ENCODE data around the gene SPTLC2. TPM values are rescaled to one million over a fixed set of nuclear protein-coding genes. Genes with fewer than 3 reads are reported as not detected.

The SPTLC2 gene
- total RNA-seq, 1 experiment from 2014 or later = 44.7 TPM

DNA sequence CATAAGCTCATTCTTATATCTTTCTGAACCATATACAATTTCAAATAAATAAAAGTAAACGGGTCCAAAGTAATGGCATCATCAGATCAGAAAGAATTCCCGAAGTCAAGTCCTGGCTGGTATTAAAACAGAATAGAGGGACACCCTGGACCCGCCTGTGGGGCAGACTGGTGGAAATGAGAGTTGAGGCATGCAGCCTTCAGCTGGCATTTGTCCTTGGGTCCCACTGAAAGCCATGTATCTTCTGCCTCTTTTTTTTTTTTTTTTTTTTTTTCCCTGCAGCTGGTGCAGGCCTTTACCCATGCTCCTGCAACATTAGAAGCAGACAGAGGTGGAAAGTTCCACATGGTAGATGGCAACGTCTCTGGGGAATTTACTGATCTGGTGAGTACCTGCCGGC lies 148.6 kb downstream of the SPTLC2 start:
- Histone ChIP-seq H3K36me3 (ENCODE audit: control insufficient read depth in 1 of 2, insufficient read depth in 2 of 2, low read length in 2 of 2) (peaks cover 48 to 54% of the 10 kb centered on the region in 2 experiments; a peak in 3 of 4 replicates), H3K79me2 (ENCODE audit: insufficient read depth, low read length) (peaks cover 11% of the 10 kb centered on the region; the same call in 1 of the 2 replicates)
- POLR2A ChIA-PET = no interaction called here

More for the DNA sequence above, 148.6 kb downstream of the SPTLC2 start:
- intact Hi-C loops (cut with micrococcal nuclease) = no loop called here
- H3K4me2 ChIP-seq (ENCODE audit: low read length) = no peak overlapping the region
- ChIA-PET CTCF (no interaction called here), RAD21 (ENCODE audit: low non-redundant PET in 1 of 2, low total read pairs in 2 of 2, uncharacterized antibody in 2 of 2, unreplicated experiment in 2 of 2) (interaction anchor here in 1 of 2 experiments (0.7 kb wide), 1 partner anchor 293 kb away, joined by 4 read pairs; no protein-coding TSS in a partner anchor)
- no peaks in the 10 kb centered on the region for H3K9me2 ChIP-seq (ENCODE audit: insufficient read depth)
- no peak overlapping the region for H3K4me3 ChIP-seq (replicated peaks in 1 of 2; ENCODE audit: low read depth in 1 of 2, low read length in 2 of 2)
- no peak overlapping the region for H2AFZ ChIP-seq (ENCODE audit: low read depth, low read length, poor library complexity, severe bottlenecking)
- BruUV-seq (replicated peaks) = no TSS peak
- no peak overlapping the region for H3K27ac ChIP-seq (ENCODE audit: low read depth, low read length)
- ATAC-seq (no peak), DNase-seq (ENCODE audit: low read depth, low spot score) (no peak)
- 0 out of 2 replicates have a peak, but pooled peaks cover 4% of the 10 kb centered on the region for H3K27me3 ChIP-seq (ENCODE audit: insufficient read depth, low read length)
- H3K9ac ChIP-seq (ENCODE audit: low read length) = no peak overlapping the region
- H3K4me1 ChIP-seq (ENCODE audit: control insufficient read depth in 1 of 2, insufficient read depth in 2 of 2, low read length in 2 of 2) = no peaks in the 10 kb centered on the region
- no peaks in the 10 kb centered on the region for H3K9me3 ChIP-seq (ENCODE audit: control insufficient read depth in 1 of 2, insufficient read depth in 1 of 2, low read depth in 1 of 2, low read length in 2 of 2)
- H4K20me1 ChIP-seq (ENCODE audit: insufficient read depth) = no peaks in the 10 kb centered on the region
- TF ChIP-seq EZH2phosphoT487 (IDR thresholded peaks at IDR 0.05; ENCODE audit: borderline replicate concordance) = no peak
- no peak for TF ChIP-seq POLR2A (IDR thresholded peaks at IDR 0.05; ENCODE audit: borderline replicate concordance, extremely low read depth, insufficient read depth, insufficient read length)
- TF ChIP-seq ZFX (IDR thresholded peaks at IDR 0.05) = no peak
- no peak for TF ChIP-seq POLR2AphosphoS5 (IDR thresholded peaks at IDR 0.05; ENCODE audit: low read depth, low read length)
- no peak for TF ChIP-seq TCF7L2 (IDR thresholded peaks at IDR 0.05; ENCODE audit: borderline replicate concordance, extremely low read depth, insufficient read depth, insufficient read length)
- TF ChIP-seq, protein P1, sequence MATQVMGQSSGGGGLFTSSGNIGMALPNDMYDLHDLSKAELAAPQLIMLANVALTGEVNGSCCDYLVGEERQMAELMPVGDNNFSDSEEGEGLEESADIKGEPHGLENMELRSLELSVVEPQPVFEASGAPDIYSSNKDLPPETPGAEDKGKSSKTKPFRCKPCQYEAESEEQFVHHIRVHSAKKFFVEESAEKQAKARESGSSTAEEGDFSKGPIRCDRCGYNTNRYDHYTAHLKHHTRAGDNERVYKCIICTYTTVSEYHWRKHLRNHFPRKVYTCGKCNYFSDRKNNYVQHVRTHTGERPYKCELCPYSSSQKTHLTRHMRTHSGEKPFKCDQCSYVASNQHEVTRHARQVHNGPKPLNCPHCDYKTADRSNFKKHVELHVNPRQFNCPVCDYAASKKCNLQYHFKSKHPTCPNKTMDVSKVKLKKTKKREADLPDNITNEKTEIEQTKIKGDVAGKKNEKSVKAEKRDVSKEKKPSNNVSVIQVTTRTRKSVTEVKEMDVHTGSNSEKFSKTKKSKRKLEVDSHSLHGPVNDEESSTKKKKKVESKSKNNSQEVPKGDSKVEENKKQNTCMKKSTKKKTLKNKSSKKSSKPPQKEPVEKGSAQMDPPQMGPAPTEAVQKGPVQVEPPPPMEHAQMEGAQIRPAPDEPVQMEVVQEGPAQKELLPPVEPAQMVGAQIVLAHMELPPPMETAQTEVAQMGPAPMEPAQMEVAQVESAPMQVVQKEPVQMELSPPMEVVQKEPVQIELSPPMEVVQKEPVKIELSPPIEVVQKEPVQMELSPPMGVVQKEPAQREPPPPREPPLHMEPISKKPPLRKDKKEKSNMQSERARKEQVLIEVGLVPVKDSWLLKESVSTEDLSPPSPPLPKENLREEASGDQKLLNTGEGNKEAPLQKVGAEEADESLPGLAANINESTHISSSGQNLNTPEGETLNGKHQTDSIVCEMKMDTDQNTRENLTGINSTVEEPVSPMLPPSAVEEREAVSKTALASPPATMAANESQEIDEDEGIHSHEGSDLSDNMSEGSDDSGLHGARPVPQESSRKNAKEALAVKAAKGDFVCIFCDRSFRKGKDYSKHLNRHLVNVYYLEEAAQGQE (IDR thresholded peaks at IDR 0.05; ENCODE audit: low read depth) = no peak
- no peak for TF ChIP-seq YY1 (IDR thresholded peaks at IDR 0.05; ENCODE audit: extremely low read depth, insufficient replicate concordance, low read depth, low read length)
- TF ChIP-seq ZNF274 (IDR thresholded peaks at IDR 0.05; ENCODE audit: low read depth, low read length) = no peak
- TF ChIP-seq, protein P2, sequence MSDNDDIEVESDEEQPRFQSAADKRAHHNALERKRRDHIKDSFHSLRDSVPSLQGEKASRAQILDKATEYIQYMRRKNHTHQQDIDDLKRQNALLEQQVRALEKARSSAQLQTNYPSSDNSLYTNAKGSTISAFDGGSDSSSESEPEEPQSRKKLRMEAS (IDR thresholded peaks at IDR 0.05) = no peak
- no peak for TF ChIP-seq FOSL1 (IDR thresholded peaks at IDR 0.05; ENCODE audit: low read depth)
- TF ChIP-seq RAD21 (IDR thresholded peaks at IDR 0.05; ENCODE audit: low read depth) = no peak
- no peak for TF ChIP-seq SP1 (IDR thresholded peaks at IDR 0.05; ENCODE audit: low read depth)
- no peak for TF ChIP-seq SRF (IDR thresholded peaks at IDR 0.05; ENCODE audit: low read depth)
- TF ChIP-seq EGR1 (IDR thresholded peaks at IDR 0.05; ENCODE audit: low read depth) = no peak
- TF ChIP-seq, protein P3, sequence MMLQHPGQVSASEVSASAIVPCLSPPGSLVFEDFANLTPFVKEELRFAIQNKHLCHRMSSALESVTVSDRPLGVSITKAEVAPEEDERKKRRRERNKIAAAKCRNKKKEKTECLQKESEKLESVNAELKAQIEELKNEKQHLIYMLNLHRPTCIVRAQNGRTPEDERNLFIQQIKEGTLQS (IDR thresholded peaks at IDR 0.05) = no peak
